HFFc6 (cell line): ENCODE results near the gene ISM1. TPM values are rescaled to one million over a fixed set of nuclear protein-coding genes. Genes with fewer than 3 reads are reported as not detected.

Experiments
- DNase-seq: peaks from one replicate; pipeline ENCODE4 v3.0.0-alpha.2; 2018
- H3K27ac Mint-ChIP-seq: 2 replicates; pipeline ENCODE4 v1.8.0; 2020; ENCODE audit warnings: mild to moderate bottlenecking, mixed read lengths
- H3K27me3 Mint-ChIP-seq: 2 replicates; pipeline ENCODE4 v1.8.0; 2021; ENCODE audit warnings: mild to moderate bottlenecking, moderate library complexity, mixed read lengths; ENCODE audit not compliant: insufficient read depth
- H3K36me3 Mint-ChIP-seq: 2 replicates; pipeline ENCODE4 v1.8.0; 2021; ENCODE audit warnings: low read depth, mixed read lengths
- H3K4me1 Mint-ChIP-seq: 2 replicates; pipeline ENCODE4 v1.8.0; 2020; ENCODE audit warnings: low read depth, mixed read lengths
- H3K4me3 Mint-ChIP-seq: 2 replicates; pipeline ENCODE4 v1.8.0; 2020; ENCODE audit warnings: mild to moderate bottlenecking, moderate library complexity, mixed read lengths
- H3K9me3 Mint-ChIP-seq: 2 replicates; pipeline ENCODE4 v1.8.0; 2020; ENCODE audit warnings: mild to moderate bottlenecking, mixed read lengths
- CTCF ChIP-seq: fragments of 200-600 bp; sonication (generic); IDR thresholded peaks from 2 replicates; pipeline ENCODE4 v1.5.0; 2021; ENCODE audit warnings: antibody characterized with exemption, mild to moderate bottlenecking
- total RNA-seq, 6 experiments: library from RNA; stranded (reverse); fragmentation: NEBNext Ultra II Directional; extraction: Animal tissue kit (Norgen Biotek cat#: 25700); gene quantifications; 2 replicates in 1 of 6; 3 replicates in 5 of 6; pipeline ENCODE4 v1.2.3, GENCODE V29; 2021

Gene ISM1
- total RNA-seq, 6 experiments from 2014 or later = 0.07 TPM; not detected in 5

GRCh38 chr20:13333793-13334192 lies 112.7 kb downstream of the ISM1 start:
- no peak for DNase-seq

GRCh38 chr20:13336308-13337089 lies 115.4 kb downstream of the ISM1 start:
- H3K36me3 Mint-ChIP-seq = no peaks in the 10 kb centered on the region
- H3K4me3 Mint-ChIP-seq = no peak overlapping the region
- H3K27me3 Mint-ChIP-seq = no peaks in the 10 kb centered on the region
- peaks cover 7% of the 10 kb centered on the region; the same call in 1 of the 2 replicates for H3K9me3 Mint-ChIP-seq
- TF ChIP-seq CTCF = no peak
- H3K27ac Mint-ChIP-seq = no peak overlapping the region
- peaks cover 14% of the 10 kb centered on the region; the same call in 1 of the 2 replicates for H3K4me1 Mint-ChIP-seq
- DNase-seq = peak; percentile 57

More at GRCh38 chr20:13333793-13334192, 112.7 kb downstream of the ISM1 start:
- no peak overlapping the region for H3K27ac Mint-ChIP-seq
- peaks cover 1% of the 10 kb centered on the region; the same call in 1 of the 2 replicates for H3K27me3 Mint-ChIP-seq
- H3K4me3 Mint-ChIP-seq = no peak overlapping the region
- H3K9me3 Mint-ChIP-seq = peaks cover 7% of the 10 kb centered on the region; the same call in 1 of the 2 replicates
- H3K36me3 Mint-ChIP-seq = no peaks in the 10 kb centered on the region
- H3K4me1 Mint-ChIP-seq = peaks cover 18% of the 10 kb centered on the region; the same call in 1 of the 2 replicates
- no peak for TF ChIP-seq CTCF

- H3K4me3 Mint-ChIP-seq = no peak overlapping the region
- DNase-seq = no peak
- no peaks in the 10 kb centered on the region for H3K36me3 Mint-ChIP-seq
- no peak for TF ChIP-seq CTCF
- H3K4me1 Mint-ChIP-seq = peaks cover 10% of the 10 kb centered on the region; the same call in 1 of the 2 replicates
- H3K9me3 Mint-ChIP-seq = peaks cover 7% of the 10 kb centered on the region; the same call in 1 of the 2 replicates
- no peak overlapping the region for H3K27ac Mint-ChIP-seq
- H3K27me3 Mint-ChIP-seq = 0 out of 2 replicates have a peak, but pooled peaks cover 1% of the 10 kb centered on the region
These were observed 116.2 kb downstream of the ISM1 start for GRCh38 chr20:13337090-13337784.

- Mint-ChIP-seq H3K4me1 (peaks cover 15% of the 10 kb centered on the region; the same call in 1 of the 2 replicates), H3K27me3 (0 out of 2 replicates have a peak, but pooled peaks cover 1% of the 10 kb centered on the region), H3K36me3 (no peaks in the 10 kb centered on the region), H3K4me3 (no peak overlapping the region), H3K27ac (no peak overlapping the region), H3K9me3 (peaks cover 7% of the 10 kb centered on the region; the same call in 1 of the 2 replicates)
- DNase-seq = no peak
- TF ChIP-seq CTCF = no peak
These were observed 117.1 kb downstream of the ISM1 start for GRCh38 chr20:13338097-13338661.

GRCh38 chr20:13338999-13339411 lies 117.9 kb downstream of the ISM1 start:
- no peak for DNase-seq
- Mint-ChIP-seq H3K9me3 (peaks cover 11% of the 10 kb centered on the region), H3K36me3 (no peaks in the 10 kb centered on the region), H3K4me3 (no peak overlapping the region), H3K27ac (no peak overlapping the region), H3K27me3 (0 out of 2 replicates have a peak, but pooled peaks cover 1% of the 10 kb centered on the region), H3K4me1 (peaks cover 15% of the 10 kb centered on the region; the same call in 1 of the 2 replicates)
- no peak for TF ChIP-seq CTCF
